ENCODE data around the gene GNB1L. TPM values are rescaled to one million over a fixed set of nuclear protein-coding genes. Genes with fewer than 3 reads are reported as not detected.
"Not testable (repeated sequence)": the region's sequence is repeated elsewhere in the genome, so short reads cannot be mapped to it uniquely, and the experiment has no call there.

GNB1L gene
- total RNA-seq, 1 donor from 2014 or later: 6.2 TPM

- DNase-seq (ENCODE audit: low spot score) (no peak), ATAC-seq (peak; percentile 31)
- intact Hi-C loops (cut with DNase I): no loop called here
Measured at GRCh38 chr22:19891317-19892256, 36.9 kb upstream of the GNB1L start.

DNA sequence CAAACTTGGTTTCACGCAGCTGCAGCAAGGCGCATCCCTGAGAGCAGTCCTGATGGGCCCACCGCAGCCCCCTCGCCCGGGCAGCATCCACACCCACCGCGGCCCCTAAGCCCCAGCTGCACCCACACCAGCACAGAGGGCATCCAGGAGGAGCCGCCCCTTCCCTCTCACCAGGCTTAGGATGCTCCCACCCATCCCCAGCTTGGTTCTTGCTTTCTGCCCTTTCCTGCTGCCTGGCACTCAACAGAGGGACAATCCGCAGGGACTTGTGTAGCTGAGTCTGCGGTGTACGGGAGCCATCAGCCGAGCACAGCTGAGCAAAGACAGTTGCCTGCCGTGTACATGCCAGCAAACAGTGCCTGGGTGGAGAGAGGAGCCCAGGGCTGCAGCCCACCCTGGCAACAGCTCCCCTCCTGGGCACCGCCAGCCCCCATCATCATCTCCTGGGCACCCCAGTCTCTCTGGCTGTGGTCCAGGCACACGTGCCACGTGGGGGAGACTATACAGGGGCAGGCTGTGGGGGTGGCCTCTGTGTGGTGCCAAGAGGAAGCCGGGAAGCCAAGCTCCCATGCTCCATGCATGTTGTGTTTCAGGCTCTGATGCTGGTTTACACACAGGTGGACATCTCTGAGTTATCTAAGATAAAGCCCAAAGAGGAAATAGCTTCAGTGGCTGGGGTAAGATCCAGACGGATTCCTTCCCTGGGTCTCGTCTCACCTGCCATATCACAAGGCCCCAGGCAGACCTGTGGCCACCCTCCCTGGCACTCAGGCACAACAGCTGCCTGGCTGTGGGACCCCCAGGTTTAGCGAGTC lies 36.0 kb upstream of the GNB1L start:
- ATAC-seq (no peak), DNase-seq (ENCODE audit: low spot score) (no peak)
- intact Hi-C loops (cut with DNase I): no loop called here

- ATAC-seq: no peak
- intact Hi-C loops (cut with DNase I): no loop called here
- no peak for DNase-seq (ENCODE audit: low spot score)
Measured at GRCh38 chr22:19889951-19890350, 35.3 kb upstream of the GNB1L start.

DNA sequence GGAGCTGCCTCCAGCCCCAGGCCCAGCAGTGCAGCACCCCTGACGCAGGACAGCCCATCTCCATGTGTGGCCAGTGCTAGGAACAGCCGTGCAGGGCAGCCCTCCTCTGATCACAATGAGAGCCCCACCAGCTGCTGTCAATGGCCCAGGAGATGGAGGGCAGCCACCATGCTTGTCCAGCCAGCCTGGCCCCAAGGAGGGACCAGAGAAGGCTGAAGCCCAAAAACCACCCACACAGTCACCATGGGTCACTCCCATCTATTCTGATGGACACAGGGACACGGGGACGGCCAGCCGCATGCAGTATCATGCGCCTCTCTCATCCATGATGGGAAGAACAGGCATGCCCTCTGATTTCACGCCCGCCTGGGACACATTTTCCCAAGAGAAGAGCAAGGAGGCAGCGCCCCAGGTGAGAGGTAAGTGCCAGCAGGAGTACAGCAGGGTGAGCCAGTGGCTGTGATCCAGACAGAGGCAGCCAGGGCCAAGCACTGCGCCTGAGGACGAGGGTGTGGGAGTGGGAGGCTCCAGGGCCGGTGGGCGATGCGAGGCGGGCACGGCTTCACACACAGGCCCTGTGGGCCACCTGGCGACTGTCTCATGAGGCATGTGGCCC lies 33.6 kb upstream of the GNB1L start:
- intact Hi-C loops (cut with DNase I): no loop called here
- DNase-seq (ENCODE audit: low spot score): peak; percentile 28
- ATAC-seq: no peak

DNA sequence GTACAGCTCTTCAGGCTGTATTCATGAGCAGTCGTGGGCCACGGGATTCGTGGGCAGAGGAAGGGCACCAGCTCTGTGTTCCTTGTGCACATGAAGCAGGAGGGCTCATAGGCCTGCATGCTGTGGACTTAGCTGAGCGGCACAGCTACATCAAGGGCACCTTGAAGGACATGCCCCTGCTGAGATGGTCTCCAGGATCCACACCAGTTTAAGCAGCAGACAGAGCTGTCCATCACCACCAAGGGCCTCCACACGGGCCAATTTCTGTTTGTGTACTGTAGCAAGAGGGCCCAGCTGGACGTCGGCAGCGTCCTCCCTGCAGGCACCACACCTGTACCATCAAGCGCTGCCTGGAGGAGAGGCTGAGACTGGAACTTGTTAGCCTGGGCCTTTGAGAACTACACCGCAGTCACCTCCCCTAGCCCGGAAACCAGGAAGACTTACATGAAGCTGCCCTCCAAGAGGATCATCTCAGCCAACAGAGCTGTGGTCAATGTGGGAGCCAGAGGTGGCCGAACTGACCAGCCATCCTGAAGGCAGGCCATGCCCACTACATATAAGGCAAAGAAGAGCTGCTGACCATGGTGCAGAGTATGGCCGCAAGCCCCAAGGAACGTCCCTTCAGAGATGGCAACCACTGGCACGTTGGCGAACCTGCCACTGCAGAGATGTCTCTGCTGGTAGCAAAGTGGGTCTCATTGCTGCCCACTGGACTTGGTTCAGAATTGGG lies 32.7 kb upstream of the GNB1L start:
- intact Hi-C loops (cut with DNase I): no loop called here
- peak; percentile 42 for DNase-seq (ENCODE audit: low spot score)
- ATAC-seq: no peak

GRCh38 chr22:19886605-19887255 lies 32.1 kb upstream of the GNB1L start:
- ATAC-seq (peak; percentile 47), DNase-seq (ENCODE audit: low spot score) (peak; percentile 61)
- intact Hi-C loops (cut with DNase I): no loop called here

DNA sequence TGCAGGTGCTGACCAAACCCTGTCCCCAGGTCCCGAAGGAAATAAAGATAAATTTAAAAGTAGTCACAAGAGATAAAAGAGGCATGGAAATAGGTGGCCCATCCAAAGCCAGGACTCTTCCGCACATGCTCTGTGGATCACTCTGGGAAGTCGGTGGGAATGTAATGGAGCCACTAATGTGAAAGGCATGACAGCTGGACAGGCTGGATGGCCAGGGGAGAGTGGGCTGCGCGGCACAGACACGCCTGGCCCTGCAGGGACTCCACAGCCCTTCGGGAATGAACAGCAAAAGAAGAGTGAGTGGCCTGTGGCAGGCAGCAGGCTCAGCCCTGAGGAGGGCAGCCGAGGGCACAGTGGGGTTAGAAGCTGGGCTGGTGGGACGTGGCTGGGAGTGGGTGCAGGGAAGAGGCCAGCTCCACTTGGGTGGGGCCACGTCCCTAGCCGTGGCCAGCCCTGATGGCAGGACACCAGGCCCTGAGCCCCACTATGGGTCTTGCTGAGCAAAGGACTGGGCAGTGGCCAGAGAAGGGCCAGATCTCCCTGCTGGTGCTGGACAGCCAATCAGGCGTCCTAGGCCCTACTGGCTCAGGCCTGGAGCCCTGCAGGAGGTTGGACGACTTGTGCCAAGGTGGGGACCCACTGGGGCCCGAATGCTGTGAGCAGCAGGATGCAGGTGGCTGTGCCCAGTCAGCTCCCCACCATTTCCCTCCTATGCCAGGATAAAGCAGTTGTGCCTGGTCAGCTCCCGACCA lies 31.3 kb upstream of the GNB1L start:
- intact Hi-C loops (cut with DNase I): no loop called here
- DNase-seq (ENCODE audit: low spot score): peak; percentile 47
- no peak for ATAC-seq

- intact Hi-C loops (cut with DNase I): no loop called here
- no peak for ATAC-seq
- peak; percentile 53 for DNase-seq (ENCODE audit: low spot score)
Measured at GRCh38 chr22:19884954-19885751, 30.5 kb upstream of the GNB1L start.

- intact Hi-C loops (cut with DNase I): no loop called here
- ATAC-seq: no peak
- peak; percentile 56 for DNase-seq (ENCODE audit: low spot score)
Measured at GRCh38 chr22:19884161-19884953, 29.7 kb upstream of the GNB1L start.

- DNase-seq (ENCODE audit: low spot score); intact Hi-C loops (cut with DNase I); ATAC-seq: not testable (repeated sequence)
Measured at GRCh38 chr22:19883446-19883845, 28.8 kb upstream of the GNB1L start.

DNA sequence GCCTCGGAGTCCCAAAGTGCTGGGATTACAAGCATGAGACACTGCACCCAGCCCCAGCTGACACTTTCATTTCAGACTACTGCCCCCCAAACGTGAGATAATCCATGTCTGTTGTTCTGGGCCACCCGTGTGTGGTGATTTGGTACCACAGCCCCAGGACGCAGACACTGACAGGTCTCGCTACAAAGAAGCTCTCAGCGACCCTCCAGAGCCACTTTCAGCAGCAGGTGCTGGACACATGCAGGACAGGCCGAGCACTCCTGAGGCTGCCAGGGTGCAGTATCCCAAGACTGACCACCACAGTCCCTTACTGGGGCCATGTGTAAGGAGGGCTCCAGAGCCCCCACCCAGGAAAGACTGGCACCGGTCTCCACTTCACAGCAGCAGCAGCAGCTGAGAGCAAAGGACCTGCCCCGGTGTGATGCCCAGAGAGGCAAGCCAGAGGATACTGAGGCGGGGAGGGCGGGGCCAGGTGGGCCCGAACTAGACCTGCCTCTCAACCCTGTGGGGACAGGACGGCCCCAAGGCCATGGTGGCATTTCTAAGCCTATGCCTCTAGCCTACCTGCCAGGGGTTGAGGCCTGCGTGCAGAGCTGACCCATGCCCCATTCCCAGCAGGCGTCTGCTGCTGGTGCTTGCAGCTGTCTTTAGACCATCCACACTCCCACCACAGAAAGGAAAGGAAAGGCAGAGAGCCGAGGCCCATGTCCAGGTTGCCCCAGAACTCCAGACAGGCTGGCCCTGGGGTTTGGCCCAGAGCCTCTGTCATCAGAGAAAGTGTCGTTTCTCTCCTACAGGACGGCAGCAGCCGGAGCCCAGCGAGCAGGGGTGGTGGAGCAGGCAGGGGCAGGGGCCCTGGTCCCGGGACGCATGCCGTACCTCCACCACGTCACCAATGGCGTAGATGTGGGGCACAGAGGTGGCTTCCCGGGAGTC lies 28.0 kb upstream of the GNB1L start:
- DNase-seq (ENCODE audit: low spot score) (peak; percentile 53), ATAC-seq (no peak)
- intact Hi-C loops (cut with DNase I): no loop called here

DNA sequence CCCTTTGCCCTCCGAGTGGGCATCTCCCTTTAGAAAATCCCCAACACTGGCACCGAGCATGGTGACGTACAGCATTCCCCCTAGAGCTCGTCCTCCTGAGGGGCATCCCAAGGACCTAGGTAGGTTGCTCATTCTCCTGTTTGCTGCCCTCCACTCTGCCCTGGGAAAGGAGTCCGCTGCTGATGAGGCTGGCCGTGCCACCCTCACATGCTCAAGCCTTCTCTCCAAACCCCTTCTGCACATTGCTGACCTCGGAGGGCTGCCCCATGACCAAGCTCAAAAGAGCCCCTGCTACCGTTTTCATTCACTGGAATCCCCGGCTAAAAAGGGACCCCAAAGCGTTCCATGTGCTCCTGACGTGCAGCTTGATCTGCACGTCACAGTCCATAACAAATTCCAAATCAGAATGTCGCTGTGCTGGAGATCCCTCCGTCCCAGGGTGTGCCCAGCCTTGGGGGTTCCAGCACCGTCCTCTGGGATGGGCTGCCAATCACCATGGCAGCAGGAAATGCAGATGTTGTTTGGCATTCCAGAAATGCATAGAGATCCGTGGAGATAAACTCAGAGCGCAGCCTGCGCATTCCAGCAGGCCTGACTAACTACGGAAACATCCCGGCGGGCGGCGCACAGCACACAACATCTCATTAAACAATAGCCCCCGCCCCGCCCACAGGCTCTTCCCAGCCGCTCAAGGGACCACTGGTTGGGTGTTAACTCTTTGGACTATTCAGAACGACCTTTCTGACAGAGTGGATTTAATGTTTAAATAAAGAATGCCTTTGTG lies 26.3 kb upstream of the GNB1L start:
- peak; percentile 56 for ATAC-seq
- intact Hi-C loops (cut with DNase I): no loop called here
- DNase-seq (ENCODE audit: low spot score): peak; percentile 75

DNA sequence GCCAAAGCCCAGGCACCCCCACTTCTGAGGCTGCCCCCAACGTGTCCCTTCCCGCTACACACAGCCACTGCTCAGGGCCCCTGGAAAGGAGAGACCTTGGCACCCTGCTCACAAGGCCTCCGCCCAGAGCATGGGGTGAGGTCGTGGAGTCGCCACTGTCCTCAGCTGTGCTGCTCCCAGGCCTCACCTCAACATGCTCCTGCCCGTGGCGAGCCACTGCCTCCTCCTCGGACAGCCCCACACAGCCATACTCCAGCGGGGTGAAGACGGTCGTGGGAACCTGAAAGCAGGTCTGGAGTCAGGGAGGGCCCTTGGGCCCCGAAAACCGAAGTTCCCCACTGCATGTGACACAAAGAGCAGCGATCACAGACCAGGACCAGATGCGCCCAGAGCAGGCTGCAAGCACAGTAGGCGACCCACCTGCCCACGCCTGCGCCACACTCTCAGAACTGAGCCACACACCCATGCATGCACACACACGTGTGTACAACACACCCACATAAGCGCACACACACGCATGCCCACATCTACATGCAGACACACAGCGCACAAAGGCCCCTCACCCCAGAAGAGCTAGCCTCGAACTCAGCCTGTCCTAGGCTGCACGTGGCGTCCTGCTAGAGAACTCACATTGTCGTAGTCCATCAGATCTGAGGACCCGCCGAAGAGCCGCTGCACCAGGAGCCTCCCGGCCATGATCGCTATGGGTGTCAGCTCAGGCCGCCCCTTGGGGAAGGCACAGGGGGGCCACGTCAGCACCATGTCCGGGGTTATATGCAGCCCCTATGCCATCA lies 25.5 kb upstream of the GNB1L start:
- DNase-seq (ENCODE audit: low spot score) (peak; percentile 60), ATAC-seq (no peak)
- intact Hi-C loops (cut with DNase I): no loop called here

- intact Hi-C loops (cut with DNase I): no loop called here
- no peak for DNase-seq (ENCODE audit: low spot score)
- no peak for ATAC-seq
Measured at GRCh38 chr22:19879643-19879991, 24.9 kb upstream of the GNB1L start.

Measured in sciatic nerve (tissue), 2 donors.